ENCODE measurements around the gene CIROP.

DNA sequence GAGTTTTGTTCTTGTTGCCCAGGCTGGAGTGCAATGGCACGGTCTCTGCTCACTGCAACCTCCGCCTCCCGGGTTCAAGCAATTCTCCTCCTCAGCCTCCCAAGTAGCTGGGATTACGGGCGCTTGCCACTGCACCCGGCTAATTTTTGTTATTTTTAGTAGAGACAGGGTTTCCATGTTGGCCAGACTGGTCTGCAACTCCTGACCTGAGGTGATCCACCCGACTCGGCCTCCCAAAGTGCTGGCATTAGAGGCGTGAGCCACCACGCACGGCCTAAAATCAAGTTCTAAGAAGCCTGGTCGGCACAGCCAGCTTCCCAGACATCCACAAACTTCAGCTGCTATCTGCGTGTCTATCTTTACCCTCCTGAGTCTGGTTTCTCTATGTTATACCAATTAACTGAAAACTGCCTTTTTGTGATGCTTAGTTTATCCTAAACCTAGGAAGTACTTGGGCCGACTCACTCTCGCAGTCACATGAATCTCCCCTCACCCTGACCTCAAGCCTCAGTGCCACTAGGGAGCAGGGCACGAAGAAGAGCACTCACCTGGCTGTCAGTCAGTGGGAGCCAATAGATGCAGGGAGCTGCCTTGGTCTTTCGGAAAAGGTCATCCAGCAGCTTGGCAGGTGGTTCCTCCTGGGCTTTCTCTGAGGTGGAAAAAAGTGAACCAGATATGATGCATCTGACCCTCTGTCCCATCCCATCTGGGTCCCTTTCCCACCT lies 44.1 kb downstream of the CIROP start:
- TF ChIP-seq, protein P1, sequence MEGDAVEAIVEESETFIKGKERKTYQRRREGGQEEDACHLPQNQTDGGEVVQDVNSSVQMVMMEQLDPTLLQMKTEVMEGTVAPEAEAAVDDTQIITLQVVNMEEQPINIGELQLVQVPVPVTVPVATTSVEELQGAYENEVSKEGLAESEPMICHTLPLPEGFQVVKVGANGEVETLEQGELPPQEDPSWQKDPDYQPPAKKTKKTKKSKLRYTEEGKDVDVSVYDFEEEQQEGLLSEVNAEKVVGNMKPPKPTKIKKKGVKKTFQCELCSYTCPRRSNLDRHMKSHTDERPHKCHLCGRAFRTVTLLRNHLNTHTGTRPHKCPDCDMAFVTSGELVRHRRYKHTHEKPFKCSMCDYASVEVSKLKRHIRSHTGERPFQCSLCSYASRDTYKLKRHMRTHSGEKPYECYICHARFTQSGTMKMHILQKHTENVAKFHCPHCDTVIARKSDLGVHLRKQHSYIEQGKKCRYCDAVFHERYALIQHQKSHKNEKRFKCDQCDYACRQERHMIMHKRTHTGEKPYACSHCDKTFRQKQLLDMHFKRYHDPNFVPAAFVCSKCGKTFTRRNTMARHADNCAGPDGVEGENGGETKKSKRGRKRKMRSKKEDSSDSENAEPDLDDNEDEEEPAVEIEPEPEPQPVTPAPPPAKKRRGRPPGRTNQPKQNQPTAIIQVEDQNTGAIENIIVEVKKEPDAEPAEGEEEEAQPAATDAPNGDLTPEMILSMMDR (IDR thresholded peaks at IDR 0.05), result no peak
- no peak for TF ChIP-seq POLR2A (IDR thresholded peaks at IDR 0.05)

Measured in lower leg skin (tissue), 3 donors.